Kidney (tissue), 14 donors: ENCODE data around the gene MPND. TPM values are rescaled to one million over a fixed set of nuclear protein-coding genes. Genes with fewer than 3 reads are reported as not detected.

Source experiments
- DNase-seq, 5 donors: peaks; one replicate each; pipeline ENCODE4 v3.0.0-alpha.2; 2013 to 2020
- FAIRE-seq: peaks from 2 replicates; lab custom pipeline; 2012; peaks lifted over from hg19 to GRCh38; lab: Jason Lieb, UNC
- H3K27ac ChIP-seq, 2 donors: one replicate each; pipeline ENCODE4 v1.7.0; 2013; ENCODE audit warnings: low read depth in 2 of 2, low read length in 2 of 2, inconsistent platforms in 1 of 2
- H3K27me3 ChIP-seq: one replicate; pipeline ENCODE4 v1.7.1; 2013; ENCODE audit warnings: low read length, inconsistent platforms; ENCODE audit not compliant: control insufficient read depth, insufficient read depth
- H3K36me3 ChIP-seq, 3 donors: one replicate each; pipeline versions ENCODE4 v1.7.0 to v1.7.1; 2013; ENCODE audit warnings: low read length in 3 of 3, control low read depth in 1 of 3, inconsistent platforms in 1 of 3; ENCODE audit not compliant: insufficient read depth in 3 of 3, control insufficient read depth in 2 of 3
- H3K4me1 ChIP-seq, 3 donors: one replicate each; pipeline versions ENCODE4 v1.7.0 to v1.7.1; 2013; ENCODE audit warnings: low read length in 3 of 3, inconsistent platforms in 1 of 3, low read depth in 1 of 3; ENCODE audit not compliant: control insufficient read depth in 2 of 3, insufficient read depth in 2 of 3
- H3K4me3 ChIP-seq, 3 donors: one replicate each; pipeline versions ENCODE4 v1.7.0 to v1.8.1; 2013; ENCODE audit warnings: low read length in 3 of 3, control low read depth in 1 of 3, inconsistent platforms in 1 of 3
- H3K9ac ChIP-seq, 3 donors: one replicate each; pipeline versions ENCODE4 v1.7.0 to v1.7.1; 2013; ENCODE audit warnings: low read length in 3 of 3, control low read depth in 1 of 3, inconsistent platforms in 1 of 3
- H3K9me3 ChIP-seq, 3 donors: one replicate each; pipeline versions ENCODE4 v1.7.0 to v1.7.1; 2013; ENCODE audit warnings: low read length in 3 of 3, control low read depth in 1 of 3, inconsistent platforms in 1 of 3; ENCODE audit not compliant: control insufficient read depth in 2 of 3, insufficient read depth in 1 of 3
- intact Hi-C: fragments of 100-400 bp; cut with DNase I; formaldehyde crosslinking; loops from one replicate; pipeline ENCODE4 v1.11.1; 2022
- polyA plus RNA-seq: library from polyadenylated mRNA; stranded (reverse); fragments of 350-450 nt; fragmentation: Illumina TruSeq; extraction: RNeasy Lipid Tissue Mini Kit (QIAGEN cat#74804); gene quantifications from one replicate; pipeline ENCODE4 v1.2.3, GENCODE V29; 2014; ENCODE audit warnings: low read depth, low replicate concordance; ENCODE audit not compliant: insufficient read depth
- total RNA-seq: library from RNA; stranded (reverse); fragmentation: NEBNext Ultra II Directional; extraction: Animal tissue kit (Norgen Biotek cat#: 25700); gene quantifications from one replicate; pipeline ENCODE4 v1.2.1, GENCODE V29; 2021
- TF ChIP-seq, protein P1 (sequence below): IDR thresholded peaks from 3 replicates; pipeline ENCODE4 v1.5.1; 2012; ENCODE audit warnings: mild to moderate bottlenecking, moderate library complexity, borderline replicate concordance; ENCODE audit not compliant: insufficient read depth; ENCODE audit errors: extremely low read depth
- donor health status: control.
- donor health status: control.
- donor health status: control.
- donor health status: control.
- donor health status: control.
- donor health status: DM: yes; HTN: yes; CAD: no.
- donor health status: Normal renal cell carcinoma (clear cell type).

Gene MPND
- total and polyA plus RNA-seq, 2 donors from 2014 or later, result 24.1 to 43.5 TPM

DNA sequence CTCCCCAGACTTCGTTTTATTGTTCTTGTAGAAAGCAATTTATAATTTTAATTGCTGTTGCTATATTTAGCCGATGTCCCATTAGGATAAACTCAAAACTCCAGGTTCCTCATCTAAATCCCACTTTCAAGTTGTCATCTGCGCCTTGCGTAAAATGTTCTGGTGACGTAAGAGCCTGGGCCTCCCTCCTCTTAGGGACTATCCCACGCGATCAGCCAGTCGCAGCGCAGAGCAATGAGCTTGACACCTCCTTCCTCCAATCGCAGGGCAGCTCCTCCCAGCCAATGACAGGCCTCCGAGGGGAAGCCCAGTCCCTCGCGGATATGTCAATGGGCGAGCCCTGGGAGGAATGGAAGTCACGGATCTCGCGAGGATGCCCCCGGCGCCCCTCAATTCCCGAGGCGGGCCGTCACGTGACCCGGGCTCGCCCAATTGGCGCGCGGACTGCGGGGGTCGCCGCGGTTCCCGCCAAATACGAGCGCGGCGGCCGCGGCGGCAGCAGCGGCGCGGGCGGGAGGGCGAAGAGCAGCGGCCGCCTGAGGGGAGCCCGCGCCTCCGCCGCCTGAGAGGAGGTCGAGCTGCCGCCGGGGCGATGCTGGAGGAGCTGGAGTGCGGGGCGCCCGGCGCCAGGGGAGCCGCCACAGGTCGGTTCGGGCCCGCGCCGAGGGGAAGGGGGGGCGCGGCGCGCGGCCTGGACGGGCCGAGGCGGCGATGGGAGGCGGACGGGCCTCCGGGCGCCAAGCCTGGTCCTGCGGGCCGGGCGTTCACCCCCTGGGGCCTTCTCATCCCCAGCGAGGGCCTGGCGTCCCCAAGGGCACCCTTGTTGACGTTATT, 59.0 kb downstream of the MPND start, which contains the start of gene CHAF1A:
CHAF1A (plus strand) TSS at position 470 of the 834 bp plus-strand sequence; CDS start at position 593, 123 bp downstream.
- DNase-seq (peak; percentile 100), FAIRE-seq (peak; percentile 99)
- H3K4me3 ChIP-seq, result peak within 1 kb of the TSS; percentile 69 to 80 (median 75)
- intact Hi-C loops, result no loop called here
- TF ChIP-seq, protein P1, sequence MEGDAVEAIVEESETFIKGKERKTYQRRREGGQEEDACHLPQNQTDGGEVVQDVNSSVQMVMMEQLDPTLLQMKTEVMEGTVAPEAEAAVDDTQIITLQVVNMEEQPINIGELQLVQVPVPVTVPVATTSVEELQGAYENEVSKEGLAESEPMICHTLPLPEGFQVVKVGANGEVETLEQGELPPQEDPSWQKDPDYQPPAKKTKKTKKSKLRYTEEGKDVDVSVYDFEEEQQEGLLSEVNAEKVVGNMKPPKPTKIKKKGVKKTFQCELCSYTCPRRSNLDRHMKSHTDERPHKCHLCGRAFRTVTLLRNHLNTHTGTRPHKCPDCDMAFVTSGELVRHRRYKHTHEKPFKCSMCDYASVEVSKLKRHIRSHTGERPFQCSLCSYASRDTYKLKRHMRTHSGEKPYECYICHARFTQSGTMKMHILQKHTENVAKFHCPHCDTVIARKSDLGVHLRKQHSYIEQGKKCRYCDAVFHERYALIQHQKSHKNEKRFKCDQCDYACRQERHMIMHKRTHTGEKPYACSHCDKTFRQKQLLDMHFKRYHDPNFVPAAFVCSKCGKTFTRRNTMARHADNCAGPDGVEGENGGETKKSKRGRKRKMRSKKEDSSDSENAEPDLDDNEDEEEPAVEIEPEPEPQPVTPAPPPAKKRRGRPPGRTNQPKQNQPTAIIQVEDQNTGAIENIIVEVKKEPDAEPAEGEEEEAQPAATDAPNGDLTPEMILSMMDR, result peak; percentile 1
- peak within 1 kb of the TSS; percentile 73 to 76 (median 75) for H3K9ac ChIP-seq
- no peaks in the 10 kb centered on the region for H3K36me3 ChIP-seq
- peak within 1 kb of the TSS; percentile 86 to 93 for H3K27ac ChIP-seq
- peaks cover 0 to 24% (median 22%) of the 10 kb centered on the region in 3 donors for H3K4me1 ChIP-seq
- H3K27me3 ChIP-seq, result no peaks in the 10 kb centered on the region
- no peaks in the 10 kb centered on the region for H3K9me3 ChIP-seq

DNA sequence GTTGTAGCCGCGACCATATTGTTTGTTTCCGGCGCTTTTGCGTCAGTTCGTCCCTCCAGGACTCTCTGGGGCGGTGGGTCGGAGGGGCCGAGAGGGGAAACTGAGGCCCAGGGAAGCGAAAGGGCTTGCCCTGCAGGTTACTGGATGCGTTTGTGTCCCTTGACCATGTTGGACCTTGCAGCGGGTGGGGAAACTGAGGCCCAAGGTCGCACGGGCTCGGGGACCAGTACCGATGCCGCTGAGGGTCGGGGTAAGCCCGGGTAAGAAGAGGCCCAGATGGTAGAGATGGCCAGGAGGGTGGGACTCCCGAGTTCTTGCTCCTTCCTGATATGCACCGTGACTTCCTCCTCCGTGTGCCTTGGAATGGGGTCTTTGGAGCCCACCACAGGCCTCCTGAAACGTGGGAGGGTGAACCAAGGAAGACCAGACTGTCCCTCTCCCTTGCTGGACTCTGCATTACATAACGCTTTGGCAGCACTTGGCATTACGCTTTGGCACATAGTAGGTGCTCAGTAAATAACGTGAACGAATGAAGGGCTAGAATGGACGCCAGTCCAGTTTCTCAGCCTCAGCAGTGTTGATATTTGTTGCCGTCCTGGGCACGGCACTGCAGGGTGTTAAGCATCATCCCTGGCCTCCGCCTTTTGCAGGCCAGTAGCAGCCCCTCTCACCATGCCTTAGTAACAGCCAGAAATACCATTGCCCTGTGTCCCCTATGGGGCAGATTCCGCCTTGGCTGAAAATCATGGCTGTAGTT, 59.8 kb downstream of the MPND start:
- H3K4me3 ChIP-seq, result peak overlapping the region; percentile 68 to 75 (median 69)
- DNase-seq, result peak in 2 of 5 donors; percentile 15 to 73
- FAIRE-seq, result no peak
- TF ChIP-seq, protein P1, result no peak
- peak overlapping the region; percentile 47 to 73 (median 65) for H3K9ac ChIP-seq
- H3K36me3 ChIP-seq, result no peaks in the 10 kb centered on the region
- no peaks in the 10 kb centered on the region for H3K27me3 ChIP-seq
- H3K27ac ChIP-seq, result no peak overlapping the region
- H3K4me1 ChIP-seq, result peaks cover 0 to 22% (median 15%) of the 10 kb centered on the region in 3 donors
- intact Hi-C loops, result no loop called here
- H3K9me3 ChIP-seq, result no peaks in the 10 kb centered on the region

DNA sequence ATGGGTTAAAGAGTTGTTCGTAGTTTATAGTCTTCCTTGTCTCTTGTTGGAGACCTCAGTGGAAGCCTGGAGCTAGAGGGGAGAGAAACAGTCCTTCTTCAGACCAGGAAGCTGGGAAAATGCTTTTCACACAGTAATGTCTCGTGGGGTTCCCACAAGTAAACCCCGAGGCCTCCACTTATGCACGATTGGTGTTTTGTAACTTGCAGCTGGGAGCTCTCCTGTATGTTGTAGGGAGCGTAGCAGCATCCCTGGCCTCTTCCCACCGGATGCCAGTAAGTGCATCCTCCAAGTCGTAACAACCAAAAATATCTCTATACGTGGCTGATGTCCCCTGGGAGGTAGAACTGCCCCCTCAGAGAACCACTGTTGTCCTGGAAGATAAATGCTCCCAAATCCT, 62.6 kb downstream of the MPND start:
- no peak overlapping the region for H3K4me3 ChIP-seq
- FAIRE-seq, result no peak

More for the DNA sequence above, 62.6 kb downstream of the MPND start:
- TF ChIP-seq, protein P1, result no peak
- intact Hi-C loops, result no loop called here
- H3K27ac ChIP-seq, result no peak overlapping the region
- no peak overlapping the region for H3K9ac ChIP-seq
- H3K36me3 ChIP-seq, result no peaks in the 10 kb centered on the region
- DNase-seq, result no peak
- peaks cover 0 to 18% (median 10%) of the 10 kb centered on the region in 3 donors for H3K4me1 ChIP-seq
- H3K9me3 ChIP-seq, result no peaks in the 10 kb centered on the region
- H3K27me3 ChIP-seq, result no peaks in the 10 kb centered on the region
